GM12878 (cell line): ENCODE data around the gene CNTN4. TPM values are rescaled to one million over a fixed set of nuclear protein-coding genes. Genes with fewer than 3 reads are reported as not detected.

Experiments
- ATAC-seq: fragments of 200-7000 bp; cut with Tn5 transposase; 3 replicates; pipeline ENCODE4 v1.9.1; 2020; ENCODE audit warnings: mild to moderate bottlenecking, moderate library complexity
- BruUV-seq: library from RNA; stranded (reverse); fragments of 400-500 nt; replicated peaks from 2 replicates; lab custom pipeline; 2021; lab: Mats Ljungman, UMichigan
- CTCF ChIA-PET: fragments of 300-600 bp; sonication (Branson Sonifier 250); formaldehyde crosslinking; extraction: SDS; loops from one replicate; lab custom pipeline; 2021; ENCODE audit warnings: inconsistent platforms; lab: Yijun Ruan, JAX
- POLR2A ChIA-PET: fragments of 350-600 bp; formaldehyde crosslinking; extraction: SDS; loops from one replicate; lab custom pipeline; 2021; ENCODE audit warnings: inconsistent platforms; lab: Charles Lee
- RAD21 ChIA-PET: fragments of 300-600 bp; sonication (Branson Sonifier 250); formaldehyde crosslinking; loops from one replicate; lab custom pipeline; 2023; ENCODE audit warnings: antibody characterized with exemption; ENCODE audit not compliant: unreplicated experiment; lab: Charles Lee
- SMC1A ChIA-PET: fragments of 300-600 bp; sonication (Branson Sonifier 250); formaldehyde crosslinking; loops from one replicate; lab custom pipeline; 2023; ENCODE audit not compliant: unreplicated experiment, uncharacterized antibody; lab: Charles Lee
- DNase-seq: peaks from one replicate; pipeline ENCODE4 v3.0.0-alpha.2; 2011; ENCODE audit warnings: low read depth, low spot score
- FAIRE-seq: peaks from 3 replicates; lab custom pipeline; 2011; peaks lifted over from hg19 to GRCh38; lab: Jason Lieb, UNC
- H2AFZ ChIP-seq: 2 replicates; pipeline ENCODE4 v1.6.0; 2011; ENCODE audit warnings: low read depth, low read length, control low read depth; ENCODE audit not compliant: control insufficient read depth
- H3K27ac ChIP-seq: 2 replicates; pipeline ENCODE4 v1.5.1; 2011; ENCODE audit warnings: control low read depth; ENCODE audit not compliant: control insufficient read depth, insufficient read depth
- H3K27me3 ChIP-seq, 2 experiments: replicated peaks in 1 of 2; 2 replicates each; pipeline versions ENCODE4 v1.6.0 to v1.6.1; 2011; ENCODE audit warnings: low read length in 1 of 2; ENCODE audit not compliant: control insufficient read depth in 2 of 2, insufficient read depth in 2 of 2
- H3K36me3 ChIP-seq, 2 experiments: 2 replicates each; pipeline ENCODE4 v1.5.1; 2011; ENCODE audit warnings: low read length in 1 of 2; ENCODE audit not compliant: control insufficient read depth in 2 of 2, insufficient read depth in 2 of 2
- H3K4me1 ChIP-seq: 2 replicates; pipeline ENCODE4 v1.6.1; 2011; ENCODE audit warnings: mild to moderate bottlenecking, low read length, moderate library complexity, mixed read lengths; ENCODE audit not compliant: control insufficient read depth, insufficient read depth
- H3K4me2 ChIP-seq: 2 replicates; pipeline ENCODE4 v1.6.0; 2011; ENCODE audit warnings: control low read depth; ENCODE audit not compliant: control insufficient read depth, insufficient read depth
- H3K4me3 ChIP-seq: fragments of 200-600 bp; sonication (generic); 2 replicates; pipeline ENCODE4 v1.5.1; 2016
- H3K79me2 ChIP-seq: 2 replicates; pipeline ENCODE4 v1.6.0; 2011; ENCODE audit warnings: low read length; ENCODE audit not compliant: control insufficient read depth, insufficient read depth
- H3K9ac ChIP-seq: 2 replicates; pipeline ENCODE4 v1.8.0; 2011; ENCODE audit warnings: low read length, control low read depth, mixed read lengths; ENCODE audit not compliant: control insufficient read depth, insufficient read depth
- H3K9me3 ChIP-seq: replicated peaks from 3 replicates; pipeline ENCODE4 v1.5.1; 2011; ENCODE audit warnings: mild to moderate bottlenecking, low read length; ENCODE audit not compliant: control insufficient read depth, insufficient read depth
- H4K20me1 ChIP-seq: 2 replicates; pipeline ENCODE4 v1.6.0; 2011; ENCODE audit not compliant: control insufficient read depth, insufficient read depth
- CTCF ChIP-seq, 3 experiments: IDR thresholded peaks in 2 of 3; conservative IDR thresholded peaks in 1 of 3; 2 replicates each; pipeline ENCODE4 v1.5.1; 2011; ENCODE audit warnings: low read depth in 3 of 3, low read length in 3 of 3, mild to moderate bottlenecking in 3 of 3, control low read depth in 2 of 3, moderate library complexity in 2 of 3, inconsistent platforms in 1 of 3, mixed read lengths in 1 of 3; ENCODE audit not compliant: control insufficient read depth in 2 of 3, insufficient read depth in 1 of 3; ENCODE audit errors: extremely low read depth in 1 of 3
- MTA2 ChIP-seq: fragments of 450-650 bp; IDR thresholded peaks from 2 replicates; pipeline ENCODE4 v1.6.1; 2016; ENCODE audit warnings: low read depth, mild to moderate bottlenecking, moderate library complexity
- RAD21 ChIP-seq: IDR thresholded peaks from 2 replicates; pipeline ENCODE4 v1.6.1; 2011; ENCODE audit warnings: mild to moderate bottlenecking, low read depth, low read length, moderate library complexity; ENCODE audit not compliant: insufficient read depth
- SREBF2 ChIP-seq: IDR thresholded peaks from 2 replicates; pipeline ENCODE4 v1.6.1; 2012; ENCODE audit warnings: mild to moderate bottlenecking, low read length
- SRF ChIP-seq, 2 experiments: IDR thresholded peaks; 2 replicates each; pipeline ENCODE4 v1.6.1; 2011; ENCODE audit warnings: low read depth in 2 of 2, low read length in 2 of 2, mild to moderate bottlenecking in 1 of 2, moderate library complexity in 1 of 2
- WGBS: methylation state at CpG from one replicate; pipeline ENCODE4 v1.1.6; 2016; ENCODE audit warnings: low lambda C conversion rate; ENCODE audit not compliant: insufficient replicate concordance, insufficient coverage; ENCODE audit errors: missing lambda C conversion rate; 5-methylcytosine and 5-hydroxymethylcytosine counted together
- in situ Hi-C: fragments of 300-500 bp; cut with MboI; formaldehyde crosslinking; loops from 9 replicates; pipeline ENCODE4 v1.14.3; 2018; ENCODE audit warnings: mixed read lengths
- intact Hi-C: fragments of 100-400 bp; cut with micrococcal nuclease; formaldehyde crosslinking; loops from one replicate; pipeline ENCODE4 v1.14.2; 2022; ENCODE audit not compliant: unreplicated experiment
- polyA plus RNA-seq, 11 experiments: library from polyadenylated mRNA; depleted of rRNA in 4 of 11; unstranded in 6 of 11; stranded (reverse) in 5 of 11; fragments of >200 nt; fragmentation: Nextera tagmentation in 4 of 11; fragmentation: Illumina TruSeq in 1 of 11; extraction: Ambion mirVana in 4 of 11; extraction: Trizol in 1 of 11; gene quantifications; 1 replicate in 1 of 11; 2 replicates in 10 of 11; pipeline versions ENCODE4 v1.2.1 to v1.2.3, GENCODE V29; 2011 to 2016; ENCODE audit warnings: inconsistent platforms in 2 of 11, missing spikeins in 2 of 11, low read depth in 1 of 11
- total RNA-seq, 4 experiments: library from RNA; depleted of rRNA in 3 of 4; stranded (reverse); fragments of >200 nt in 3 of 4; fragmentation: Illumina TruSeq in 1 of 4; extraction: Trizol in 1 of 4; gene quantifications; 2 replicates each; pipeline versions ENCODE4 v1.2.1 to v1.2.3, GENCODE V29; 2013 to 2021
- TF ChIP-seq, protein P1 (sequence below): fragments of 450-650 bp; IDR thresholded peaks from 2 replicates; pipeline ENCODE4 v1.6.1; 2014; ENCODE audit warnings: mild to moderate bottlenecking

CNTN4 gene
- total and polyA plus RNA-seq, 10 of the 15 experiments (the other 5 are each of a cell fraction or from before 2014, with no cell fraction given), result 0.05 to 0.43 (median 0.15) TPM; not detected in 1

DNA sequence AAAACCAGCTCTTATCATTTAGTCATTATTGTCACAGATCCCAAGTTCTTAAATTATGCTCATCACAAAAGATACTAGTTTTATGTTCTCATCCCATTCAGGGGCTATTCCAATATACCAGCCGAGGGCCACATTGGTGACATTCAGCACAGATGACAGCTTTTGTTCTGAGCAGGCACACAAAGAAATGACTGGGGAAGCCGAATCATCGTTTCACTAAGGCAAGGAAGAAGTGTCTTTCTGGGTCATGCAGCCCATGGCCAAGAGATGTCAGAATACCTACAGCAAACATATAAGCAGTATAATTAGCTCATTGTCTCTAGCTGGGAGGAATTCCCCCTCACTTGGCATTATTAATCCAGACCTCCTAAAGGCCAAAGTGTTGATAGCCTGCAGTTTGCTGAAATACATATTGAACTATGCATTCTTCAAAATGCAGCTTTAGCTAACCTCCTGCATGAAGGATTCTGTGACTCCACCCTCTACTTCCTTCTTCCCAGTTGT lies 100.2 kb downstream of the CNTN4 start:
- FAIRE-seq (no peak), ATAC-seq (peak; percentile 52), DNase-seq (no peak)
- ChIA-PET RAD21 (interaction anchor here (1.0 kb wide), 1 partner anchor 723 kb away, joined by 4 read pairs; no protein-coding TSS in a partner anchor), POLR2A (no interaction called here), CTCF (interaction anchor here (0.5 to 1.5 kb wide), 3 partner anchors 8 to 173 kb away, joined by 3 to 4 read pairs (median 3); no protein-coding TSS in a partner anchor), SMC1A (interaction anchor here (0.9 kb wide), 1 partner anchor 11 kb away, joined by 3 read pairs; no protein-coding TSS in a partner anchor)
- Histone ChIP-seq H3K36me3 (no peaks in the 10 kb centered on the region), H3K9me3 (no peaks in the 10 kb centered on the region), H3K4me2 (no peak overlapping the region), H3K79me2 (no peaks in the 10 kb centered on the region), H3K27me3 (no peaks in the 10 kb centered on the region), H4K20me1 (no peaks in the 10 kb centered on the region), H3K9ac (no peak overlapping the region), H3K4me1 (no peaks in the 10 kb centered on the region), H3K4me3 (no peak overlapping the region), H3K27ac (no peak overlapping the region), H2AFZ (no peak overlapping the region)
- intact Hi-C loops (no loop called here), in situ Hi-C loops (no loop called here)
- BruUV-seq, result no TSS peak
- TF ChIP-seq SRF (IDR thresholded peaks at IDR 0.05; ENCODE audit: low read depth in 2 of 2, low read length in 2 of 2) (no peak), RAD21 (peak; percentile 29; the same call in 1 of the 2 replicates), CTCF (IDR thresholded peaks at IDR 0.05 in 2 of 3, conservative IDR thresholded peaks at IDR 0.05 in 1 of 3; ENCODE audit: control insufficient read depth in 2 of 3, extremely low read depth in 1 of 3, insufficient read depth in 1 of 3, low read depth in 3 of 3, low read length in 3 of 3) (peak in 2 of 3 experiments; percentile 5 to 34; a peak in 3 of 6 replicates), MTA2 (no peak), SREBF2 (no peak)
- TF ChIP-seq, protein P1, sequence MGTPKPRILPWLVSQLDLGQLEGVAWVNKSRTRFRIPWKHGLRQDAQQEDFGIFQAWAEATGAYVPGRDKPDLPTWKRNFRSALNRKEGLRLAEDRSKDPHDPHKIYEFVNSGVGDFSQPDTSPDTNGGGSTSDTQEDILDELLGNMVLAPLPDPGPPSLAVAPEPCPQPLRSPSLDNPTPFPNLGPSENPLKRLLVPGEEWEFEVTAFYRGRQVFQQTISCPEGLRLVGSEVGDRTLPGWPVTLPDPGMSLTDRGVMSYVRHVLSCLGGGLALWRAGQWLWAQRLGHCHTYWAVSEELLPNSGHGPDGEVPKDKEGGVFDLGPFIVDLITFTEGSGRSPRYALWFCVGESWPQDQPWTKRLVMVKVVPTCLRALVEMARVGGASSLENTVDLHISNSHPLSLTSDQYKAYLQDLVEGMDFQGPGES, result no peak
- WGBS, result 12% methylated on average over 3 of the region's 3 CpGs
